ENCODE data around the gene TMEM31.
A peak's percentile ranks its signal among the peaks of the same experiment; 100 is the strongest.

The TMEM31 gene

GRCh38 chrX:103669745-103670144 is 41.0 kb upstream of the TMEM31 start:
- H3K4me2 ChIP-seq (ENCODE audit: insufficient read depth, low read length), result no peak overlapping the region
- no peaks in the 10 kb centered on the region for H3K4me1 ChIP-seq (ENCODE audit: insufficient read depth, low read length)
- no peak overlapping the region for H3K4me3 ChIP-seq (ENCODE audit: low read depth in 1 of 2, low read length in 2 of 2)
- no peaks in the 10 kb centered on the region for H4K20me1 ChIP-seq (ENCODE audit: insufficient read depth, low read length)
- TF ChIP-seq EZH2 (IDR thresholded peaks at IDR 0.05; ENCODE audit: borderline replicate concordance, low read depth, low read length, severe bottlenecking), result no peak
- TF ChIP-seq, protein P1, sequence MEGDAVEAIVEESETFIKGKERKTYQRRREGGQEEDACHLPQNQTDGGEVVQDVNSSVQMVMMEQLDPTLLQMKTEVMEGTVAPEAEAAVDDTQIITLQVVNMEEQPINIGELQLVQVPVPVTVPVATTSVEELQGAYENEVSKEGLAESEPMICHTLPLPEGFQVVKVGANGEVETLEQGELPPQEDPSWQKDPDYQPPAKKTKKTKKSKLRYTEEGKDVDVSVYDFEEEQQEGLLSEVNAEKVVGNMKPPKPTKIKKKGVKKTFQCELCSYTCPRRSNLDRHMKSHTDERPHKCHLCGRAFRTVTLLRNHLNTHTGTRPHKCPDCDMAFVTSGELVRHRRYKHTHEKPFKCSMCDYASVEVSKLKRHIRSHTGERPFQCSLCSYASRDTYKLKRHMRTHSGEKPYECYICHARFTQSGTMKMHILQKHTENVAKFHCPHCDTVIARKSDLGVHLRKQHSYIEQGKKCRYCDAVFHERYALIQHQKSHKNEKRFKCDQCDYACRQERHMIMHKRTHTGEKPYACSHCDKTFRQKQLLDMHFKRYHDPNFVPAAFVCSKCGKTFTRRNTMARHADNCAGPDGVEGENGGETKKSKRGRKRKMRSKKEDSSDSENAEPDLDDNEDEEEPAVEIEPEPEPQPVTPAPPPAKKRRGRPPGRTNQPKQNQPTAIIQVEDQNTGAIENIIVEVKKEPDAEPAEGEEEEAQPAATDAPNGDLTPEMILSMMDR (IDR thresholded peaks at IDR 0.05; ENCODE audit: borderline replicate concordance, extremely low read depth, low read length, poor library complexity, severe bottlenecking), result no peak
- H2AFZ ChIP-seq (ENCODE audit: low read depth, low read length), result no peak overlapping the region
- H3K9me3 ChIP-seq (ENCODE audit: insufficient read depth, low read length, severe bottlenecking), result no peaks in the 10 kb centered on the region
- H3K9ac ChIP-seq (ENCODE audit: low read depth, low read length), result no peak overlapping the region
- DNase-seq (no peak), ATAC-seq (ENCODE audit: insufficient read depth, low read depth) (no peak)
- no peak overlapping the region for H3K27ac ChIP-seq (ENCODE audit: low read length)
- H3K27me3 ChIP-seq (ENCODE audit: insufficient read depth, low read length, poor library complexity), result no peaks in the 10 kb centered on the region
- no peaks in the 10 kb centered on the region for H3K36me3 ChIP-seq (ENCODE audit: insufficient read depth, low read length)
- H3K79me2 ChIP-seq (ENCODE audit: insufficient read depth, low read length), result no peaks in the 10 kb centered on the region

GRCh38 chrX:103674531-103675454 is 35.9 kb upstream of the TMEM31 start:
- H3K27ac ChIP-seq (ENCODE audit: low read length), result no peak overlapping the region
- no peaks in the 10 kb centered on the region for H4K20me1 ChIP-seq (ENCODE audit: insufficient read depth, low read length)
- H3K27me3 ChIP-seq (ENCODE audit: insufficient read depth, low read length, poor library complexity), result no peaks in the 10 kb centered on the region
- no peak overlapping the region for H3K9ac ChIP-seq (ENCODE audit: low read depth, low read length)
- no peaks in the 10 kb centered on the region for H3K79me2 ChIP-seq (ENCODE audit: insufficient read depth, low read length)
- TF ChIP-seq EZH2 (IDR thresholded peaks at IDR 0.05; ENCODE audit: borderline replicate concordance, low read depth, low read length, severe bottlenecking), result no peak
- TF ChIP-seq, protein P1 (IDR thresholded peaks at IDR 0.05; ENCODE audit: borderline replicate concordance, extremely low read depth, low read length, poor library complexity, severe bottlenecking), result no peak
- H3K4me2 ChIP-seq (ENCODE audit: insufficient read depth, low read length), result no peak overlapping the region
- DNase-seq (no peak), ATAC-seq (ENCODE audit: insufficient read depth, low read depth) (peak; percentile 33)
- no peaks in the 10 kb centered on the region for H3K4me1 ChIP-seq (ENCODE audit: insufficient read depth, low read length)
- no peaks in the 10 kb centered on the region for H3K9me3 ChIP-seq (ENCODE audit: insufficient read depth, low read length, severe bottlenecking)
- H2AFZ ChIP-seq (ENCODE audit: low read depth, low read length), result no peak overlapping the region
- H3K36me3 ChIP-seq (ENCODE audit: insufficient read depth, low read length), result peaks cover 34% of the 10 kb centered on the region
- H3K4me3 ChIP-seq (ENCODE audit: low read depth in 1 of 2, low read length in 2 of 2), result no peak overlapping the region

DNA sequence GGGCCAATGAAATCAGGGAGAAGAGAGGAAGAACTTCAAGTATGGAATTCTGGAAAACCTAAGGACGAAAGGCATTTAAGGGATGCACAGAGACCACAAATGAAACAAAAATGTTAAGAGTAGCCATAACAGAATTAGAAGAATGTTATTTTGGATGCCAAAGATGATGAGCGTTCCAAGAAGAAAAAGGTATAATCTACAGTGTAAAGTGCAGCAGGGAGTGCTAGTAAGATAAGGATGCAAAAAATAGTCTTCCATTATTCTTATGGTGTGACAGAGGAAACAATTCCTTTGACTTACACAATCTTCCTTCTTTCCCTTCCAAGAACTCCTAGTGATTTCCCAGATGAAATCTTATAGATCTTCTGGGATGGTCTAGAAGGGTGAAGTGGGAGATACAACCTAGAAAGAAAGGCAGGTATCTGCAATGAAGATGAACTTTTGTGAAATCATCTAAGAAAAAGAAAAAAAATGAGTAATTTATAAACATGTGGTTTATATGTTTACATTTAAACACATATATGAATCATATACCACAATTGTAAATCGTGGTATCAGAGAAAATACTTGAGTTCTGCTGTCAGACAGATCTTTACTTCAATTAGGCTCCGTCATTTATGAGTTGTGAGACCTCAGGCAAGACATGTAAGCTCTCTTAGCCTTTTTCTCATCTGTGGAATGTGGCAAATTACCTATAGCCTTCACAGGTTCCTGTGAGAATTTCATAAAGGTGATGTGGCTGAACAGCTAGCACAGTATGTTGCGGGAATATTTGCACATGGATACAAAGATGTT is 32.3 kb upstream of the TMEM31 start:
- Histone ChIP-seq H4K20me1 (ENCODE audit: insufficient read depth, low read length) (no peaks in the 10 kb centered on the region), H3K4me3 (ENCODE audit: low read depth in 1 of 2, low read length in 2 of 2) (no peak overlapping the region), H3K27me3 (ENCODE audit: insufficient read depth, low read length, poor library complexity) (no peaks in the 10 kb centered on the region), H2AFZ (ENCODE audit: low read depth, low read length) (no peak overlapping the region), H3K9me3 (ENCODE audit: insufficient read depth, low read length, severe bottlenecking) (no peaks in the 10 kb centered on the region), H3K36me3 (ENCODE audit: insufficient read depth, low read length) (peaks cover 59% of the 10 kb centered on the region), H3K4me2 (ENCODE audit: insufficient read depth, low read length) (no peak overlapping the region), H3K79me2 (ENCODE audit: insufficient read depth, low read length) (peaks cover 3% of the 10 kb centered on the region; the same call in 1 of the 2 replicates), H3K9ac (ENCODE audit: low read depth, low read length) (no peak overlapping the region), H3K4me1 (ENCODE audit: insufficient read depth, low read length) (no peaks in the 10 kb centered on the region), H3K27ac (ENCODE audit: low read length) (no peak overlapping the region)
- TF ChIP-seq, protein P1 (IDR thresholded peaks at IDR 0.05; ENCODE audit: borderline replicate concordance, extremely low read depth, low read length, poor library complexity, severe bottlenecking), result no peak
- no peak for TF ChIP-seq EZH2 (IDR thresholded peaks at IDR 0.05; ENCODE audit: borderline replicate concordance, low read depth, low read length, severe bottlenecking)
- no peak for DNase-seq
- ATAC-seq (ENCODE audit: insufficient read depth, low read depth), result no peak
